HG03108 (cell line): Measurements from ENCODE around the gene TC2N.
"Not testable (repeated sequence)": the region's sequence is repeated elsewhere in the genome, so short reads cannot be mapped to it uniquely, and the experiment has no call there.

ENCODE experiments used
- ATAC-seq: cut with Tn5 transposase; IDR thresholded peaks from one replicate; pipeline ENCODE4 v1.9.1; 2021; ENCODE audit warnings: moderate library complexity; ENCODE audit not compliant: unreplicated experiment

Gene TC2N

DNA sequence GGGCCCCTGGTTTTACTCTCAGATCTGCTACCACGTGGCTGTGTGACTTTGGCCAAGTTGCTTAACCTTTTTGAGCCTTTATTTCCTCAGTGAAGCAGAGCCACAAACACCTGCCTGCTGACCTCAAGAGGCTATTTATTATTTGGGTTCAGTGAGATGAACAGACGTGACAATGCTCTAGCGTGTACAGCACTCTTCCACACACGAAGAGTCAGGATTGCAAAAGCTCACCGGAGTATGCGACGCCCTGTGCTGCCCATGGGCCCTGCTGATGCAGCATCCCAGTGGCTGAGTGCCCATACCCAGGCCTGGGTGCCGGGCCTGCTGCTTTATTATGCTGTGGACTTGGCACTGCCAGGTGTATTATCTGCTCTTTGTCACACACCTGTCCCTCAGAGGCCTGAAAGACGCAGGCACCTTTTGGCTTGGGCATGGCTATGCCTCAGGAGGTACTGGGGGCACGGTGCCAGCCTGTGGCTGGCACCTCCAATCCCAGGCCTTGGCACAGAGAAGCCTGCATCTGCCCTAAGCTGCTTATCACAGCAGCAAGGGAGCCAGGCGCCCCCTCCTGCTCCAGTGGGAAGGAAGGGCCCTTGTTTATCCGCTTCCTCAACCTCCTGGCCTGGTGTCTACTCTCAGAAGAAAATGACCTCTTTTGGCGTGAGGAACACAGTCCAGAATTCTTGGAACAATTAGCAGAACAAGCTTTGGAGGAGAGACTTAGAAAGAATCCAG is 22.3 kb upstream of the TC2N start:
- no peak for ATAC-seq

DNA sequence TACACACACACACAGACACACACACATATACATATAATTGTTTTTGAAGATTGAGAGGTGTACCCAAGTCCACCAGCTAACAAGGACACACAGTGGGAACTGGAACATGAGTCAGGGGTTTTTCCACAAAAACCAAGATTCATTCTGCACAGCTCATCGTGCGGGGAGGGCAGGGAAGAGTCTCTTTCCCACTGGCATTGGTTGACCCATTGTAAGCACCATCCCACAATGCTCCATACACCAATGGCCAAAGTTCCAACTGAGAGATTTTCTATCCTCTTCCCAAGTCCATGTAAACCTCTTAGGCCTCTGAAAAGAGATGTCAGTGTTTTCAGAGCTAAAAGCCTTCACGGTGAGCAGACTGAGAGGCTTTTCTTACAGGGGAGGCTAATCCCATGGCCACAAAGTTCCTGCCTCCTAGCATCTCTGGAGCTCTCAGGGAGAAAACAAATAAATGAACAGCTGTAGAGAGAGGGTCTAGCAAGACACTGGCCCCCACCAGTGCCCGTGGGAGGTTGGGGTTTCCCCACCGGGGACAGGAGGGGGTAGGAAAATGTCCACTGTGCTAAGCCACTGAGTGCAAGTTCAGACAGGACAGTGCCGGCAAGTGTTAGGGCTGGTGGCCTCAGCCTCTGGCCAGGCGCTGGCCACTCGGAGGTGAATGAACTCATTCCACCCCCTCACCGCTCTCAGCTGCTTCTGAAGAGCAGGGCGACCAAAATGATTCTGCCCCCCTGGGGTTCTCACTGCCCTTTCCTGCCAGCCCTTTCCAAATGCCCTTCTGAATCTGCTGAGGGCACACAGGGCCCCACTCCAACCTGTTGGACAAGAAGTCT is 21.5 kb upstream of the TC2N start:
- no peak for ATAC-seq

DNA sequence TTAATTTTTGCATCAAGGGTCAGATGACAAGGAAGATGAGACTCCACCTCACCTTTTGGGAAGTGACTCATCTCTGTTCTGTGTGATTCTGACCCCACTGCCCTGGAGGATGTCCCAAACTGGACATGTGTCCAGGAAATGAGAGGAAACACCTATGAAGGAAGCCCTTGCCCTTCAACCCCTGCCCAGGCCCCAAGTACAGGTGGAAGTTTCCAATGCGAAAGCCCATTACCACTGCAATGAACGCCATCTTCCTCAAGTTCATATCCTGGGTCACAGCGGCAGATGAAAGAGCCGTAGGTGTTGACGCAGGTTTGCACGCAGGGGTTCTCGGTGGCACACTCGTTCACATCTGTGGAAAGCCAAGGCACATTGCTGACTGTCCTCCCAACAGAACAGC is 19.6 kb upstream of the TC2N start:
- no peak for ATAC-seq

DNA sequence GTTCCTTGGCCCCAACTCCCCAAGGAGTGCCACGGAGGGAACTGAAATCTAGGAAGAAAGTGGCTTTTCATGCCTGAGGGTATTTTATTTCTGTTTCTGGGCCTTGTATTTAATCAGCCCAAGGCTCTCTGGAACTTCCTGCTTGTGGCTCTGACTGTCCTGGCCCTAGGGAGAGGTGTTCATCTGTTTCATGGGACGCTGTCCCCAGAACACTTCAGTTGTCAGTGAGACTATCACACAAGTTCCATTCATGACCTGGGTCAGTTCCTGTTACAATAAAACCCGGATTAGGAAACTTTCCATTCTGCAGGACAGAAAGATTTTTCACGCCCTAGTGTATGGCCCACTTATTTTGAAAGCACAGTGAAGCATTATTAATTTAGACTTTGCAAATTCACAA is 18.5 kb upstream of the TC2N start:
- ATAC-seq = no peak

DNA sequence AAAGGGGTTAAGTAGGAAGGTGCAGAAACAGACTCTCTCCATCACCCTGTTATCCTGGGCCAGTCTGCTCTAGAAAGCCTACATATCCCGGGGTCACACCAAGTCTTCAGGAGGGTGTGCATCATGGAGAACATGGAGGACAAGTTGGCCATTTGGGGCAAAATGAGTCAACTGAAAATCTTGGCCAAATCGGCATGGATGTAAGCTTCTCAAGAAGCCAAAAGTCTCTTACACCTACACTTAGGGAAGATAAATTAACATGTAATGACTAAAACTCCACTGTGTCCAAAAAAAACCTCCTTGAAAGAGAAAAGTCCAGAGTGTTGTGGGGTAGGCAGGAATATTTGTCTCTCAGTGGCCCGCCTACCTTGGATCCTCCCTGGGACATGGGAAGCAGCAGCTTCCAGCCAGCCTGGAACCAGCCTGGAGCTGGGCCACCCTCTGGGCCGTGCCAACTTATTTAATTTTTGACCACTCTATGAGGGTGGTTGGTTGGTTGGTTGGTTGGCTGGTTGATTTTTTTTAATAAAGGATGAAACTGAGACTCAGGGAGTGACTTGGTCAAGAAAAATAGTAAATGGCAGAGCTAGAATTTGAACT is 17.9 kb upstream of the TC2N start:
- ATAC-seq = no peak

DNA sequence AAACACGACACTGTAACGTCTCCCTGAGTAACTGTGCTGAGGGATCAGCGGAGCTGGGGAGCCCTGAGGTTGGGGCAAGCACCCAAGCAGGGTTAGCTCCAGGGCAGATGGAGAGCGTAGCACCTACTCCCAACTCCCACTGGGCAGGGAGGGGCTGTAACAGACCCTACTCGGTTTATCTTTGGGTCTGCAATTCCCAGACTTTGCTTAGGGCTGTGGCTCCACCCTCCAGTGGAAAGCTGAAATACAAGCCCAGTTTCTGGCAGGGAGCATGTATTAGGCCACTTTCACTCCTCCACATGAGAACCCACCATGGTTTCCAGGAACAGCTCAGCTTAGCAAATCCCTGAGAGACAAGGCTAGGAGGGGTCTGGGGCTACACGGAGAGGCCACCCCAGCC is 17.3 kb upstream of the TC2N start:
- no peak for ATAC-seq

DNA sequence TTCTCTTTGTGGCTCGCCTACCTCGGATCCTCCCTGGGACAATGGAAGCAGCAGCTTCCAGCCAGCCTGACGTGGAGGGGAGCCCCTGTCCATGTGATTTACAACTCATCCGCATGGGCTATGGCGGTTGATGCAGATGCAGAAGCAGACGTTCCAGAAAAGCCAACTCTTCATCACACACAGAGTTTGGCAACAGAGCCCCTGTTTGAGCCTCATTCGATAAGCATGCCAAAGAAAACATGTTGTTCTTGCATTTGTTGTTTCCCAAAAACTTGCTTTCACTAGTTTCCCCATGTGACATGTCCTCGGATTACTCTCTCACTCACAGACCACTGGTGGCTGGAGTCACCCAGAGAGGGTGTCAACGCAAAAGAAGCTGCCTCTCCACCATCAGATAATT is 16.4 kb upstream of the TC2N start:
- ATAC-seq = no peak

DNA sequence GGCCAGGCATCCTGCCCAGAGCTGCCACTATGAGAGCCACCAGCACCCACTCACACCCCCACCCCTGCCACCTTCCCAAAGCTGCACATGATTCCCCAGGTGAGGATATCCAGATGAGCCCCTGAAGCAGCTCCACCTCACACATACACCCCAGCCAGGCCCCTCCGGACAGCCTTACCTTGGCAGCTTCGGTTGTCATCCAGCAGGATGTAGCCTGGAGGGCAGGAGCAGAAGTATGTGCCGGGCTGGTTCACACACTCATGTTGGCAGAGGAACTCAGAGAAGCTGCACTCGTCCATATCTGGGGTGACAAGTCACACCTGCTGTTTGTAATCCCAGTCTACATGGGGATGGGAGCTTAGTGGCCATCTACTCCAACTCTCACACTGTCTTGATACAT is 15.4 kb upstream of the TC2N start:
- ATAC-seq = no peak

DNA sequence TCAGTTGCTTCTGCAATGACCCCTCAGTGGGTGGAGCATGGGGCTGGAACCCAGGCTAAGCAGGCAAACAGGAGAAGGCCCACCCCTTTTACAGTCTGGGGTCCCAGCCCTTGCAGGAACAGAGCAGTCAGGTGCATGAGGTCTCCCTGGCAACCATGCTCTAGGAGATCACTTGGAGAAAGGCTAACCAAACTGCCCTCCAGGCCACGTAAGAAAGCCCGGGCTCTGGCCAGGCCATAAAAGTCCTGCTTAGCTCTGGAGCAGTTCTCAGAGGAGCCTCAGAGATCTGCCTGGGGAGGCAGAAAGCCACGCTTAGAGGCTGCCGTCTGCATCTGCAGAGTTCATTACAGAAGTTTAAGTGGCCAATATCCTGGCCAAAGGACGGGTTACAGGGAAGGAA is 15.0 kb upstream of the TC2N start:
- ATAC-seq = no peak

DNA sequence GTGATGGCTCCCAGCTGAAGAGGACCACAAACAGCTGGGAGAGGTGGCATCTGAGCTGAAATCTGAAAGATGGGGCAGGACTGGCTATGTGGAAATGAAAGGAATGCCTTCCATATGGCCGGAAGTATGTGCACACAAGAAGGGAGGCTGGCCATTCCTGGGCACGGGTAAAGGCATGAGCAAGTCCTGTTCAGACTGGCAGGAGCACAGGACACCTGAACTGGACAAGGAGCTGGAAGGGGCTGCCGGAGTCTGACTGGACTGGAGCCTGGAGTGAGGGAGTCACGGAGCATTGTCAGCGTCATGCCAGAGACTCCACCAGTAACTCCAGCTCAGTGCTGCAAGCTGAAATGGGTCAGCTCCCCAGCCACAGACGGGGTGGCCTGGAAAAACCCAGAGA is 11.9 kb upstream of the TC2N start:
- ATAC-seq = no peak

DNA sequence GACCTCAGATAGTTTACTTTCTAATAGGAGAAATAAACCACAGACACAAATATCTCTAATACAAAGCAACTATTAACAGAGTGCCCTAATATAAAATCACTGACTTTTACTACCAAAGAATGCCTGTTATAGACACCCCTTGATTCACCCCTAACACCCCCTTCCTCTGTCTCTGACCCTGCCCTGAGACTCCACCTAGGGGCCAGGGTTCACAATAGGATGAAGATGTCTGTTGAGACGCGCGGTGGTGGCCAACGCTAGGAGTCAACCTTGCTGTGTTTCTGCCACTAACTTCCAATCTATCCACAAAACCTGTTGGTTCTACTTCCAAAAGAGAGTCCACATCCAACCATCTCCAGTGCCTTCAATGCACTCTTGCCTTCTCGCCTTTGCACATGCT is 10.9 kb upstream of the TC2N start:
- ATAC-seq = no peak

DNA sequence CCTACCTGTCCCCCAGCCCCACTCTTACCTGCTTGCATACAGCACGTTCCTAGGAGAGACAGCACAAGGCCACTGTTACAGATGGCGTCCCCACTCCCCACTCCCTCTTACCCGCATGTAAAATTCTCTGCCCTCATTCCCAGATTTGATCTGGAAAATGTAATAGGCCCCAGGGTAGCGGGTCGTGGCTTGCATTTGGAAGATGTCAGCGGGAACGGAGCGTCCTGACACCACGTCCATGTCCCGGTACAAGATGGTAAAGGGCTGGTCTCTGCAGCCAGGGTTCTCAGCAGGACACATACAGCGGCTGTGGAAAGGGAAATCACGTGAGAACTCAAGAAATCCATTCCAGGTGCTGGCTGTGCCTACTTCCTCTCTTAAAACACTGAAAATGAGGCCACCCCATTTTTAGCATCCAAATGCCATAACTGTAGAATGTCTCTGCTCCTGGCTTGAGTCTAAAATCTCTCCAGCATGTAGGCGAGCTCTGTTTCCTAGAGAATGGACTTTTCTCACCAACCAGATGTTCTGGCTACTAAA is 10.1 kb upstream of the TC2N start:
- no peak for ATAC-seq

DNA sequence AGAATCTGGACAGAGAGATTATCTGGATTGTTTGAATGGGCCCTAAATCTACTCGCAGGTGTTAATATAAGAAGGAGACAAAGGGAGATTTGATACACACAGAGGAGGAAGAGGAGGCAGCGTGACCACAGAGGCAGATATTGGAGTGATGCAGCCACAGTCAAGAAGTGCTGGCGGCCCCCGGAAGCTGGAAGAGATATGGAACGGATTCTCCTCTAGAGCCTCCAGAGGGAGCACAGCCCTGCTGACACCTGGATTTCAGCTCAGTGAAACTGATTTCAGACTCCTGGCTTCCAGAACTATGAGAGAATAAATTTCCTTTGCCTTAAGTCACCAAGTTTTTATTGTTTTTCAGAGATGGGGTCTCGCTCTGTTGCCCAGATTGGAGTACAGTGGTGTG is 9.2 kb upstream of the TC2N start:
- no peak for ATAC-seq

DNA sequence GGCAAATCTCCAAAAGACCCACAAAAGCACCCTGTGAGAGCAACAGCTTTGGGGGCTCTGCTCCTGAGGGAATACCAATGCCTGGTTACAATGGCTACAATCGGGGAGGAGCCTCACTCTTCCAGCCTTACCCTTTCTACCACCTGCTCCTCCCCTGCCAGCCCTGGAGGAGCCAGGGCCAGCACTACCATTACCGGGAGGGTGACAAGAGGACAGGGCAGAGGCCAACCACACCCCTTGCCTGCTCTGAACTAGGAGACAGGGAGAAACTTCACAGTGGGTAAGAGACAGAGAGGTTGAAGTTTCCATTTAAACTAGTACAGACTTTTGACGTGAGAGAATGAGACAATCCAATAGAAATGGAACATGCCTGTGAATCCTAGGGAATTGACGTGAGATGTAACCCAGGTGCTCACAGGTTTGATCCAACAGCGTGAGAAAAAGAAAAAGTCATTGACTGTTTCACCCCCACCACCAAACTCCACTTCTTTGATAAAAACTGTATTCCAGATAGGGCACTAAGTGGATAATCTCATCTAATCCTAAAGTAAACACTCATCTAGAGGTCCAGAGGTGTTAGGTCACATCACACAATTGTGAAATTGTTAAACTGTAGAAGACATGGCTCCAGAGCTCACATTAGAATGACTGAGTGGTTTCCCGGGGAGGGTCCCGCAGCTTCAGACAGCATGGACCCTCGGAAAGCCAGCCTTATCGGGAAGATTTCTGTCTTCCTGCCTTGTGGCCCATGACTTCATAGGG is 8.4 kb upstream of the TC2N start:
- ATAC-seq = no peak

DNA sequence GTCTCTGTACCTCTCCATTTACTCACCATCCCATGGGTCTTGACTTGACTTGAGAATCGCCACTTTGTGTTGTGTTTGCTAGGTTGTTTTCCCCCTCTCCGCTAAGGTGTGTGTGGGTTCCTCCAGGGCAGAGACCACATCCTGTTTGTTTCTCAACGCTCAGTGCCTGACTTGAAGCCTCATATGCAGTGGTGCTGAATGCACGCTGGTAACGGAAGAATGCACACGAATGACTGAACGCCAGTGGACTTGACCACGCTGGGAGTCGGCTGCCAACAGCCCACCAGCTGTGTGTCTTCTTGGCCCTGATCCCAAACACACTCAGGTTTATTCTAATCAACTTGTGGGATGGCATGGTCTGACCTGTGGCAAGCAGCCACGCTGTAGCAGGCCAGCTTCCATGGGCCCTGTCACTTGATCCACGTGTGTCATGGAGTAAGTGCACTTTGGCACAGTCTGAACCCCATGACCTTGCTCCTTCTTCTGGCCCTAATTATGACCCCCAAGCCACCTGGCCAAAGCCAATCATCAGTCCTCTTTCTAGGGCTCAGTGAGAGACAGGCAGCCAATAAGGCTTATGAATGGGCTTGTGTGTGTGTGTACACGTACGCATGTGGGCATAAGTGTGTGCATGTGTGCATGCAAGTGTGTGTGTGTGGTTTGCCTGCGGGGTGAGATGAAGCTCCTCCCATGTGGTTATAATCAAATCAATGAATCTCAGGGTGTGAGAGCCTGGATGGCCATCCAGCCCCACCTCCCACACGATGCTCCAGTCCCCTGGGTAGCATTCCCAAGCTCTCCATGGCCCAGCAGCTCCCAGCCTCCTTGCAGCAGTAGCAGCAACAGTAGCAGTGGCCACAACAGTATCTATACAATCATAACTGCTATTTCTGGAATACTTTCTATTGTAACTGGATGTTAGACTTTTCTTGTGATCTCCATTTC is 6.4 kb upstream of the TC2N start:
- peak; percentile 58 for ATAC-seq

DNA sequence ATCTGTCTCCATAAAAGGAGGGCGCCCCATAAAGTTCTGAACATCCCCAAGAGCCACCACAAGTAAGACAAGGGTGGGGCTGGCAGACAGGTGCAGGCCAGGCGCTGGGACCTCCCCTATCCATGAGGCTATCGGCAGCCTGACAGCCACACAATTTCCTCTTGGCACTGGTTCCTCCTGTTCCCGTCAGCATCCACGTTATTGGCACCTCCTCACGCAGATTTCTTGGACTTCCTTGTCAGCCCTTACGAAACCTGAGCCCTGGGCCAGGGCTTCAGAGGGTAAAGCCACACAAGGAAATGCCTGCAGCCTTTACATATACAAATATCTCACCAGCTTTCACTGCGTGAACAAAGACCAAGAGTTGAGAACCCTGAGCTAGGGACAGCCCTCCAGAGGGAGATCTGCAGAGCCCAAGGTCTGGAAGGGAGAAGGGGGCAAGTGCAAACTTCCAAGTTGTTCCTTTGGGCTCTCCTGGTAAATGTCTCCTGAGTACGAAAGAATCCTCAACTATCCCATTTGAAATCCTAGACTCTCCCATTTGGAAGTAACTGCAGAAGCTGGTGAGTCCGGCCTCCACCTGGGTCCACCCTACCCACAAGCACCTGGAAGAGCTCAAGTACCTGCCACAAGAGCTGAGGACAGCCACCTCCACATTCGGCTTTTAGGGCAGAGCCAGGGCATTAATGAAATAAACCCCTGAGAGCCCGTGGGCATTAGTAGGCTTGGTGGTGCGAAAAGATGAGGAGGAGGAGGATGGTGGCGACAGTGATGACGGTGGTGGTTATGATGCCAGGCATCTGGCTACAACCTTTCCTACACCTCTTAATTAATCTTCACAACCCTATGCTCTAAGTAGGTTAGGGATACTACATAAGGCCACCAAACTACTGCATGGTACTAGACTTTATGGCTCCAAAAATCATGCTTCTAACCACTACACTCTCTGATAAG is 5.5 kb upstream of the TC2N start:
- ATAC-seq = peak; percentile 18

DNA sequence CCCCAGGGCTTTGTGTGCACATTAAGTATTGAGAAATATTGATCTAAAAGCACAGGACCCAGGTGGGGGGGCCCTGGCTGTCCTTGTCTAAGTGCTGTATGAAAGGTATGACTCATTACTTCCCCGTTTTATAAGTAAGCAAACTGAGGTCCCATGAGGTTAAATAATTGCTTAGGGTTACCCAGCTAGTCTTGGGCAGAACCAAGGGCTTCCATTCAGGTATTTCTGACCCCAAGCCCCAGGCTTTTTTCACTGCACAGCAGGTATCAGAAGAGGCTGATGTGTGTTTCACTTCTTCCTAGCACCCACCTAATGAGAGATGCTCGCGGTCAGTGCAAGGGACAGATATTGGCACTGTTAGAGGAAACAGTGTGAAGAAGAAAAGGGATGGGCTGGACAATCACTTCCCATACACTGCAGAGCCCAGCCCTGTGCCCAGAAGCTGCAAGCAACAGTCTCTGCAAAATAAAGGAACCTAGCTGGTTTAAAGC is 4.7 kb upstream of the TC2N start:
- ATAC-seq = peak; percentile 59

DNA sequence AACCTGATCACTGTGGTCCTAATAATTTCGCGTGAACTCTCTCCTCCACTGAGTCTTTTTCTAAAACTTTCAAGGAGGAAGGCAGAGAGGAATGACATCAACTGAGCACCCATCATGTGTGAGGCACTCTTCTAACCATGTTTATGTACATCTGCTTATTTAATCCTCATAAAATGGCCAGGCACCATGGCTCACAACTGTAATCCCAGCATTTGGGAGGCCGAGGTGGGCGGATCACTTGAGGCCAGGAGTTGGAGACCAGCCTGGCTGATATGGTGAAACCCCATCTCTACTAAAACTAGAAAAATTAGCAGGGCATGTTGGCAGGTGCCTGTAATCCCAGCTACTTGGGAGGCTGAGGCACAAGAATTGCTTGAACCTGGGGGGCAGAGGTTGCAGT is 4.1 kb upstream of the TC2N start:
- ATAC-seq = not testable (repeated sequence)

DNA sequence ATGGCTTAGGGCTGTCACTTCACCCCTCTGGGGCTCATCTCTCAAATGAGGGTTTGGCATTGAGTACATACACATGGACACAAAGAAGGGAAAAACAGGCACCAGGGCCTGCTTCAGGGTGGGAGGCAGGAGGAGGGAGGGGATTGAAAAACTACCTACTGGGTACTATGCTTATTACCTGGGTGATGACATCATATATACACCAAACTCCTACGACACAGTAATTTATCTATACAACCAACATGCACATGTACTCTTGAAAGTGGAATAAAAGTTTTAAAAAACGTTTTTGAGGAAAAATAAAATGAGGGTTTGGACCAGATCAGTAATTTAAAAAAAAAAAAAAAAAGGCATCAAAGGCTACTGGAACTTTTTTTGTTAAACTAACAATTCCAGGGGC is 3.6 kb upstream of the TC2N start:
- ATAC-seq = no peak
